ENCODE data around the gene RNF13. TPM values are rescaled to one million over a fixed set of nuclear protein-coding genes. Genes with fewer than 3 reads are reported as not detected.

Gene RNF13
- total and polyA plus RNA-seq, 2 donors (not counting 3 experiments of a cell fraction or from before 2014, with no cell fraction given), result 16.4 to 27.1 TPM

DNA sequence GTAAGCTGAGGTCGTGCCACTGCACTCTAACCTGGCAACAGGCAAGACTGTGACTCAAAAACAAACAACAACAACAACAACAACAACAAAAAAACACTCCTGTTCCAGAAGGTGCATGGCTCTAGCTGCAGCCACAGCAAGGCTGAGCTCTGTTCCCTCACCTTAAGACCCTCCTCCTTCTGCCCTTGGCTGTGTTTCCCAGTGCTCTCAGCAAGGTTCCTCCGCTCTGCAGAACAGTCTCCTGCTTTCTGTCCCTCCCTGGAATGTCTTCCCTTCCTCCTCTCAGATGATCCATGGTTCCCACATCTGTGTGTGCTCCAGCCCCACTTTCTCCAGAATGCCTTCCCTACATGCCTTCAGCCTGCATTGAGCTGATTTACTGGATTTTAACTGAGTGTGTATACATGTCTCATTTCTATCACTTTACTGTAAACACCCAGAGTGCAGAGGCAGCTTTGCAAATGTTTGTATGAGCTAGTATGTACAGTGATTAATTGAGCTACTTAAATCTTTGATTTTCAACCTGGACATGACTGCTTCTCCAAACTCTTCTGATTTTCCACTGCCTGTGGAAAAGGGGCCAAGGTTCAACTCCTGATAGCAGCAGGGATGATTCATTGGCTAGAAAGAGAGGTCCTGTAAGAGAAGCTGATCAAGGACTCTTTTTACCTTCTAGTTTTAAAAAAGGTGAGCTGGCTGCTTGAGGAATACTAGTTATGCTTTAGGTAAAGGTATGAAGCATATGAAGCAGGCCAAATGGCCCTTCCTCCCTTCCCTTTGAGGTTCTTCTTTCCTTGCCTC, 35.4 kb upstream of the RNF13 start:
- POLR2A ChIA-PET, result no interaction called here
- H3K4me3 ChIP-seq (replicated peaks in 1 of 3; ENCODE audit: insufficient read depth in 1 of 3, low read depth in 1 of 3, low read length in 3 of 3), result no peak overlapping the region
- H3K9me1 ChIP-seq (replicated peaks; ENCODE audit: control insufficient read depth, extremely low read depth, insufficient read depth, low read length), result no peaks in the 10 kb centered on the region
- H3K27me3 ChIP-seq (ENCODE audit: control insufficient read depth in 2 of 2, insufficient read depth in 2 of 2, low read length in 2 of 2), result no peaks in the 10 kb centered on the region
- H2AFZ ChIP-seq (ENCODE audit: low read depth, low read length), result no peak overlapping the region
- no peaks in the 10 kb centered on the region for H3K9me3 ChIP-seq (replicated peaks; ENCODE audit: control insufficient read depth, insufficient read depth, low read length)
- H3K4me1 ChIP-seq (ENCODE audit: control insufficient read depth, extremely low read depth, insufficient read depth, low read length), result no peaks in the 10 kb centered on the region
- no peak for DNase-seq (ENCODE audit: low read depth, low spot score)
- no peaks in the 10 kb centered on the region for H3K36me3 ChIP-seq (ENCODE audit: control insufficient read depth in 2 of 2, extremely low read depth in 1 of 2, insufficient read depth in 2 of 2, low read length in 2 of 2)
- FAIRE-seq, result no peak
- no peak overlapping the region for H3K4me2 ChIP-seq (ENCODE audit: insufficient read depth, low read length)
- H3K79me2 ChIP-seq (ENCODE audit: control insufficient read depth, insufficient read depth, low read length), result no peaks in the 10 kb centered on the region
- dilution Hi-C loops (cut with MboI; ENCODE audit: extremely low pct_ligation_motif_present, low sequenced_read_pairs) (no loop called here), intact Hi-C loops (cut with micrococcal nuclease) (no loop called here)
- CTCF ChIA-PET, result interaction anchor here (1.0 to 4.6 kb wide), 5 partner anchors 11 to 288 kb away, joined by 3 to 41 read pairs (median 6); no protein-coding TSS in a partner anchor
- H4K20me1 ChIP-seq (replicated peaks; ENCODE audit: control insufficient read depth, extremely low read depth, insufficient read depth, low read length), result no peaks in the 10 kb centered on the region
- no peak for TF ChIP-seq JUN (IDR thresholded peaks at IDR 0.05; ENCODE audit: borderline replicate concordance, insufficient read depth, insufficient read length, low read depth)
- no peak for TF ChIP-seq EZH2 (IDR thresholded peaks at IDR 0.05; ENCODE audit: borderline replicate concordance, low read depth, low read length, severe bottlenecking)
- TF ChIP-seq GATA2 (IDR thresholded peaks at IDR 0.05; ENCODE audit: insufficient read depth, insufficient read length, low read depth, low read length), result no peak
- TF ChIP-seq, protein P1, sequence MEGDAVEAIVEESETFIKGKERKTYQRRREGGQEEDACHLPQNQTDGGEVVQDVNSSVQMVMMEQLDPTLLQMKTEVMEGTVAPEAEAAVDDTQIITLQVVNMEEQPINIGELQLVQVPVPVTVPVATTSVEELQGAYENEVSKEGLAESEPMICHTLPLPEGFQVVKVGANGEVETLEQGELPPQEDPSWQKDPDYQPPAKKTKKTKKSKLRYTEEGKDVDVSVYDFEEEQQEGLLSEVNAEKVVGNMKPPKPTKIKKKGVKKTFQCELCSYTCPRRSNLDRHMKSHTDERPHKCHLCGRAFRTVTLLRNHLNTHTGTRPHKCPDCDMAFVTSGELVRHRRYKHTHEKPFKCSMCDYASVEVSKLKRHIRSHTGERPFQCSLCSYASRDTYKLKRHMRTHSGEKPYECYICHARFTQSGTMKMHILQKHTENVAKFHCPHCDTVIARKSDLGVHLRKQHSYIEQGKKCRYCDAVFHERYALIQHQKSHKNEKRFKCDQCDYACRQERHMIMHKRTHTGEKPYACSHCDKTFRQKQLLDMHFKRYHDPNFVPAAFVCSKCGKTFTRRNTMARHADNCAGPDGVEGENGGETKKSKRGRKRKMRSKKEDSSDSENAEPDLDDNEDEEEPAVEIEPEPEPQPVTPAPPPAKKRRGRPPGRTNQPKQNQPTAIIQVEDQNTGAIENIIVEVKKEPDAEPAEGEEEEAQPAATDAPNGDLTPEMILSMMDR (IDR thresholded peaks at IDR 0.05; ENCODE audit: extremely low read depth in 1 of 2, insufficient read depth in 1 of 2, low read depth in 1 of 2, low read length in 2 of 2), result no peak
- TF ChIP-seq, protein P2, sequence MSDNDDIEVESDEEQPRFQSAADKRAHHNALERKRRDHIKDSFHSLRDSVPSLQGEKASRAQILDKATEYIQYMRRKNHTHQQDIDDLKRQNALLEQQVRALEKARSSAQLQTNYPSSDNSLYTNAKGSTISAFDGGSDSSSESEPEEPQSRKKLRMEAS (IDR thresholded peaks at IDR 0.05; ENCODE audit: insufficient read depth, insufficient read length), result no peak
- no peak for TF ChIP-seq POLR2A (IDR thresholded peaks at IDR 0.05; ENCODE audit: low read depth, low read length)
- TF ChIP-seq POLR2AphosphoS5 (IDR thresholded peaks at IDR 0.05; ENCODE audit: insufficient read depth, low read depth, low read length), result no peak
- no peak for TF ChIP-seq FOS (IDR thresholded peaks at IDR 0.05; ENCODE audit: borderline replicate concordance, insufficient read depth, low read length)
- TF ChIP-seq MYC (IDR thresholded peaks at IDR 0.05; ENCODE audit: low read depth, low read length), result no peak
- no peak overlapping the region for H3K9ac ChIP-seq (replicated peaks; ENCODE audit: extremely low read depth, insufficient read depth, low read length)
- no TSS peak for BruUV-seq (replicated peaks)
- H3K27ac ChIP-seq (ENCODE audit: insufficient read depth, low read depth, low read length), result no peak overlapping the region

All from endothelial cell of umbilical vein (primary cell).